H9 (cell line): ENCODE results near the gene DDIT4. TPM values are rescaled to one million over a fixed set of nuclear protein-coding genes. Genes with fewer than 3 reads are reported as not detected.

Experiments
- DNase-seq: peaks from one replicate; pipeline ENCODE4 v3.0.0-alpha.2; 2017
- H2AFZ ChIP-seq: one replicate; pipeline ENCODE4 v1.6.1; 2013; ENCODE audit warnings: mild to moderate bottlenecking, low read length, control low read depth, moderate library complexity
- H2AK5ac ChIP-seq: 2 replicates; pipeline ENCODE4 v1.6.1; 2013; ENCODE audit warnings: low read length, control low read depth, mixed read lengths; ENCODE audit not compliant: insufficient read length
- H2BK120ac ChIP-seq: one replicate; pipeline ENCODE4 v1.6.1; 2013; ENCODE audit warnings: low read depth, mild to moderate bottlenecking, low read length, control low read depth, inconsistent platforms; ENCODE audit not compliant: poor library complexity, severe bottlenecking
- H2BK12ac ChIP-seq: 2 replicates; pipeline ENCODE4 v1.6.1; 2013; ENCODE audit warnings: low read length, control low read depth, mixed read lengths, low read depth; ENCODE audit not compliant: insufficient read length
- H2BK15ac ChIP-seq: 2 replicates; pipeline ENCODE4 v1.6.1; 2013; ENCODE audit warnings: low read depth, low read length, control low read depth
- H2BK20ac ChIP-seq: one replicate; pipeline ENCODE4 v1.6.1; 2013; ENCODE audit warnings: low read depth, mild to moderate bottlenecking, low read length, control low read depth, inconsistent platforms; ENCODE audit not compliant: poor library complexity, severe bottlenecking
- H2BK5ac ChIP-seq: 2 replicates; pipeline ENCODE4 v1.6.1; 2013; ENCODE audit warnings: low read length, control low read depth, mixed read lengths; ENCODE audit not compliant: insufficient read length
- H3K14ac ChIP-seq: 2 replicates; pipeline ENCODE4 v1.6.1; 2013; ENCODE audit warnings: low read length, control low read depth; ENCODE audit not compliant: insufficient read depth
- H3K18ac ChIP-seq: 2 replicates; pipeline ENCODE4 v1.6.1; 2013; ENCODE audit warnings: low read depth, mild to moderate bottlenecking, mixed read lengths, low read length, control low read depth; ENCODE audit not compliant: insufficient read length
- H3K23ac ChIP-seq: 2 replicates; pipeline ENCODE4 v1.6.1; 2013; ENCODE audit warnings: low read length, control low read depth, mixed read lengths, low read depth; ENCODE audit not compliant: insufficient read length
- H3K23me2 ChIP-seq: 2 replicates; pipeline ENCODE4 v1.6.1; 2013; ENCODE audit warnings: low read depth, mild to moderate bottlenecking, mixed read lengths, low read length, control low read depth; ENCODE audit not compliant: insufficient read length, poor library complexity, severe bottlenecking
- H3K27ac ChIP-seq: 2 replicates; pipeline ENCODE4 v1.5.1; 2013; ENCODE audit warnings: low read length, control low read depth, mixed read lengths, low read depth; ENCODE audit not compliant: insufficient read length
- H3K27me3 ChIP-seq: 2 replicates; pipeline ENCODE4 v1.6.1; 2013; ENCODE audit warnings: low read length, control low read depth, inconsistent platforms; ENCODE audit not compliant: insufficient read depth
- H3K4ac ChIP-seq: 2 replicates; pipeline ENCODE4 v1.6.1; 2013; ENCODE audit warnings: low read depth, mild to moderate bottlenecking, control low read depth, inconsistent platforms, low read length, moderate library complexity
- H3K4me1 ChIP-seq: 2 replicates; pipeline ENCODE4 v1.6.1; 2013; ENCODE audit warnings: low read length, control low read depth, inconsistent platforms; ENCODE audit not compliant: insufficient read depth
- H3K4me2 ChIP-seq: 2 replicates; pipeline ENCODE4 v1.6.1; 2013; ENCODE audit warnings: low read length, control low read depth, mixed read lengths; ENCODE audit not compliant: insufficient read length, insufficient read depth
- H3K56ac ChIP-seq: 2 replicates; pipeline ENCODE4 v1.6.1; 2013; ENCODE audit warnings: low read depth, mild to moderate bottlenecking, mixed read lengths, low read length, control low read depth; ENCODE audit not compliant: insufficient read length
- H3K79me1 ChIP-seq: 2 replicates; pipeline ENCODE4 v1.6.1; 2013; ENCODE audit warnings: low read depth, mild to moderate bottlenecking, moderate library complexity, low read length, control low read depth, inconsistent platforms; ENCODE audit not compliant: insufficient read depth, poor library complexity, severe bottlenecking
- H3K79me2 ChIP-seq: 2 replicates; pipeline ENCODE4 v1.6.1; 2013; ENCODE audit warnings: low read length, control low read depth, inconsistent platforms; ENCODE audit not compliant: insufficient read depth
- H3K9ac ChIP-seq: 2 replicates; pipeline ENCODE4 v1.6.1; 2013; ENCODE audit warnings: low read length, control low read depth, mixed read lengths; ENCODE audit not compliant: insufficient read length; ENCODE audit errors: extremely low read depth
- H3K9me3 ChIP-seq: one replicate; pipeline ENCODE4 v1.6.1; 2013; ENCODE audit warnings: low read depth, low read length, inconsistent platforms; ENCODE audit not compliant: control insufficient read depth
- H3T11ph ChIP-seq: one replicate; pipeline ENCODE4 v1.6.1; 2013; ENCODE audit warnings: mild to moderate bottlenecking, low read length, control low read depth, inconsistent platforms
- H4K20me1 ChIP-seq: one replicate; pipeline ENCODE4 v1.6.1; 2013; ENCODE audit not compliant: control insufficient read depth, insufficient read length, insufficient read depth
- H4K5ac ChIP-seq: 2 replicates; pipeline ENCODE4 v1.6.1; 2013; ENCODE audit warnings: low read depth, mild to moderate bottlenecking, mixed read lengths, low read length, control low read depth; ENCODE audit not compliant: insufficient read length
- H4K8ac ChIP-seq: replicated peaks from 2 replicates; pipeline ENCODE4 v1.6.1; 2013; ENCODE audit warnings: low read length, control low read depth, mixed read lengths, low read depth; ENCODE audit not compliant: insufficient read length
- H4K91ac ChIP-seq: 2 replicates; pipeline ENCODE4 v1.6.1; 2013; ENCODE audit warnings: low read depth, mild to moderate bottlenecking, moderate library complexity, mixed read lengths, low read length, control low read depth; ENCODE audit not compliant: insufficient read length
- H3K27ac Mint-ChIP-seq, 3 experiments: 2 replicates in 2 of 3; 3 replicates in 1 of 3; pipeline ENCODE4 v1.8.0; 2020 to 2021; ENCODE audit warnings: mixed read lengths in 3 of 3, mild to moderate bottlenecking in 1 of 3, moderate library complexity in 1 of 3
- H3K27me3 Mint-ChIP-seq: 2 replicates; pipeline ENCODE4 v1.8.0; 2021; ENCODE audit warnings: low read depth, mild to moderate bottlenecking, moderate library complexity, mixed read lengths
- H3K36me3 Mint-ChIP-seq, 3 experiments: 2 replicates in 2 of 3; 3 replicates in 1 of 3; pipeline ENCODE4 v1.8.0; 2020 to 2021; ENCODE audit warnings: low read depth in 3 of 3, mixed read lengths in 3 of 3; ENCODE audit not compliant: insufficient read depth in 1 of 3
- H3K4me1 Mint-ChIP-seq, 2 experiments: 2 replicates each; pipeline ENCODE4 v1.8.0; 2020; ENCODE audit warnings: mixed read lengths in 2 of 2
- H3K4me3 Mint-ChIP-seq, 2 experiments: 2 replicates in 1 of 2; 3 replicates in 1 of 2; pipeline ENCODE4 v1.8.0; 2020 to 2021; ENCODE audit warnings: mild to moderate bottlenecking in 2 of 2, mixed read lengths in 2 of 2, moderate library complexity in 1 of 2
- H3K9me3 Mint-ChIP-seq, 2 experiments: 2 replicates in 1 of 2; 3 replicates in 1 of 2; pipeline ENCODE4 v1.8.0; 2020; ENCODE audit warnings: mild to moderate bottlenecking in 2 of 2, mixed read lengths in 2 of 2, moderate library complexity in 1 of 2
- WGBS: extraction: QIAGEN DNeasy Blood & Tissue Kit; methylation state at CpG from one replicate; pipeline ENCODE4 v1.1.7; 2013; ENCODE audit warnings: missing lambda C conversion rate, low lambda C conversion rate, mixed read lengths; ENCODE audit not compliant: insufficient read length; ENCODE audit errors: extremely low coverage; 5-methylcytosine and 5-hydroxymethylcytosine counted together
- total RNA-seq: library from RNA; stranded (reverse); gene quantifications from 2 replicates; pipeline ENCODE4 v1.2.1, GENCODE V29; 2021
- TF ChIP-seq, protein P1 (sequence below): fragments of 200-600 bp; sonication (generic); conservative IDR thresholded peaks from 3 replicates; pipeline ENCODE4 v1.8.0; 2021; ENCODE audit warnings: antibody characterized with exemption, mild to moderate bottlenecking

The DDIT4 gene
- total RNA-seq, 1 experiment from 2014 or later, result 84.0 TPM

- Histone ChIP-seq H4K5ac (no peak overlapping the region), H3K4me1 (peaks cover 2% of the 10 kb centered on the region; the same call in 1 of the 2 replicates), H3K27ac (no peak overlapping the region), H3K9ac (no peak overlapping the region), H4K8ac (no peak overlapping the region), H3K56ac (no peak overlapping the region), H4K20me1 (no peaks in the 10 kb centered on the region), H3K18ac (peak overlapping the region; percentile 11), H3K27me3 (no peaks in the 10 kb centered on the region), H3T11ph (no peak overlapping the region), H3K79me2 (no peaks in the 10 kb centered on the region), H2BK12ac (no peak overlapping the region), H3K79me1 (no peaks in the 10 kb centered on the region), H3K14ac (no peak overlapping the region; the same call in 1 of the 2 replicates), H4K91ac (no peak overlapping the region), H2BK20ac (no peak overlapping the region), H3K4ac (no peak overlapping the region), H2BK120ac (no peak overlapping the region), H2AK5ac (no peak overlapping the region), H3K9me3 (no peaks in the 10 kb centered on the region), H2BK15ac (no peak overlapping the region), H2AFZ (no peak overlapping the region), H2BK5ac (no peak overlapping the region), H3K23ac (no peak overlapping the region), H3K23me2 (peaks cover 3% of the 10 kb centered on the region), H3K4me2 (no peak overlapping the region)
- H3K36me3 Mint-ChIP-seq, result no peaks in the 10 kb centered on the region
- no peak overlapping the region; a peak in 1 of 5 replicates for H3K4me3 Mint-ChIP-seq
- no peaks in the 10 kb centered on the region; a peak in 1 of 5 replicates for H3K9me3 Mint-ChIP-seq
- H3K4me1 Mint-ChIP-seq, result peaks cover 41 to 52% of the 10 kb centered on the region in 2 experiments
- no peak overlapping the region; a peak in 1 of 7 replicates for H3K27ac Mint-ChIP-seq
- TF ChIP-seq, protein P1, sequence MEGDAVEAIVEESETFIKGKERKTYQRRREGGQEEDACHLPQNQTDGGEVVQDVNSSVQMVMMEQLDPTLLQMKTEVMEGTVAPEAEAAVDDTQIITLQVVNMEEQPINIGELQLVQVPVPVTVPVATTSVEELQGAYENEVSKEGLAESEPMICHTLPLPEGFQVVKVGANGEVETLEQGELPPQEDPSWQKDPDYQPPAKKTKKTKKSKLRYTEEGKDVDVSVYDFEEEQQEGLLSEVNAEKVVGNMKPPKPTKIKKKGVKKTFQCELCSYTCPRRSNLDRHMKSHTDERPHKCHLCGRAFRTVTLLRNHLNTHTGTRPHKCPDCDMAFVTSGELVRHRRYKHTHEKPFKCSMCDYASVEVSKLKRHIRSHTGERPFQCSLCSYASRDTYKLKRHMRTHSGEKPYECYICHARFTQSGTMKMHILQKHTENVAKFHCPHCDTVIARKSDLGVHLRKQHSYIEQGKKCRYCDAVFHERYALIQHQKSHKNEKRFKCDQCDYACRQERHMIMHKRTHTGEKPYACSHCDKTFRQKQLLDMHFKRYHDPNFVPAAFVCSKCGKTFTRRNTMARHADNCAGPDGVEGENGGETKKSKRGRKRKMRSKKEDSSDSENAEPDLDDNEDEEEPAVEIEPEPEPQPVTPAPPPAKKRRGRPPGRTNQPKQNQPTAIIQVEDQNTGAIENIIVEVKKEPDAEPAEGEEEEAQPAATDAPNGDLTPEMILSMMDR, result no peak
- H3K27me3 Mint-ChIP-seq, result no peaks in the 10 kb centered on the region
- no peak for DNase-seq
- no CpG with 5 or more reads among the region's 10 CpGs for WGBS
Measured at GRCh38 chr10:72323108-72323749, 49.5 kb downstream of the DDIT4 start.
